Cardiac fibroblast (primary cell): ENCODE data around the gene SNAP29.

Source experiments
- DNase-seq, 2 donors: peaks; one replicate each; pipeline versions ENCODE4 v3.0.0 to v3.0.0-alpha.2; 2010; ENCODE audit warnings: low read depth in 2 of 2
- H3K4me3 ChIP-seq, 2 donors: replicated peaks in 1 of 2; 1 replicate in 1 of 2; 2 replicates in 1 of 2; pipeline ENCODE4 v1.5.1; 2011; ENCODE audit warnings: low read depth in 2 of 2, low read length in 2 of 2, mild to moderate bottlenecking in 2 of 2, moderate library complexity in 1 of 2
- TF ChIP-seq, protein P1 (sequence below): IDR thresholded peaks from one replicate; pipeline ENCODE4 v1.5.1; 2011; ENCODE audit warnings: low read depth, mild to moderate bottlenecking, low read length, inconsistent platforms

SNAP29 gene

DNA sequence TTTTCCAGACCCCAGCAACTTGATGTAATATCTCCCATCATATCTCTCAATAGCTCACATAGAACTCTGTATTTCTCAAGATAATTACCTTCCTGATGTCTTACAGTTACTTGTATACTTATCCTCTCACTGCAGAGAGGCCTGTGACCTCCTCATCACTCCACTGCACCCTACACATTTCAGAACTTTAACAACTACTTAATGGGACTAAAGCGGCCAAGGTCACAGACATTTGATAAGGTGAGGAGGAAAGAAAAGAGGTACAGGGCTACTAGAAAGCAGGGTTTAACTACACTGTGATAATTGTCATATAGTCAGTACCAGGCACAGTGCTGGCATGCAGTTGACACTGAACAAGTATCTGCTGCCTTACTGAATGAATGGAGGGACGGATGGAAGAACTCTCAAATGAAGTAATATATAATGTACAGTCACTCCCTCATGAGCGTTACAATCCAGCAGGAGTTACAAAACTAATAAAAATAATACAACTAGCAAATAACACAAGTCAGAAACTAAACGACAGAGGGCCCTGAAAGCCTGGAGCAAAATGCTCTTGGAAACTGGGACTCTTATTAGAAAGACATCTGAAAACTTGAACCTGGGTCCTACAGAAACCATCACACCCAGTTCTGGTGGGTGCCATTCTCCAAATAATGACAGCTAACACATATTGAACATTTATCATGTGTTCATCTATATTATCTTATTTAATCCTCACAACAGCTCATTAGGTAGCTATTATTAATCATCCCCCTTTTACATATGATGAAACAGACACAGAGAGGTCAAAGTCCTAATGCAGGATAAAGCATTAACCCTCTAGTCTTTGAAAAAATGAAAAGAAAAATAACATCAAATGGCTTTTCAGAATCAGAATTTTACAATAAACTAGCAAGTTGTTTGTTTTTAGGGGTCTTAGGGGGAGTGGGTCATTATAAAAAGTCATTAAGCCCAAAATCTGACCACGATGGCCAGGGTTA, 14.5 kb upstream of the SNAP29 start:
- TF ChIP-seq, protein P1, sequence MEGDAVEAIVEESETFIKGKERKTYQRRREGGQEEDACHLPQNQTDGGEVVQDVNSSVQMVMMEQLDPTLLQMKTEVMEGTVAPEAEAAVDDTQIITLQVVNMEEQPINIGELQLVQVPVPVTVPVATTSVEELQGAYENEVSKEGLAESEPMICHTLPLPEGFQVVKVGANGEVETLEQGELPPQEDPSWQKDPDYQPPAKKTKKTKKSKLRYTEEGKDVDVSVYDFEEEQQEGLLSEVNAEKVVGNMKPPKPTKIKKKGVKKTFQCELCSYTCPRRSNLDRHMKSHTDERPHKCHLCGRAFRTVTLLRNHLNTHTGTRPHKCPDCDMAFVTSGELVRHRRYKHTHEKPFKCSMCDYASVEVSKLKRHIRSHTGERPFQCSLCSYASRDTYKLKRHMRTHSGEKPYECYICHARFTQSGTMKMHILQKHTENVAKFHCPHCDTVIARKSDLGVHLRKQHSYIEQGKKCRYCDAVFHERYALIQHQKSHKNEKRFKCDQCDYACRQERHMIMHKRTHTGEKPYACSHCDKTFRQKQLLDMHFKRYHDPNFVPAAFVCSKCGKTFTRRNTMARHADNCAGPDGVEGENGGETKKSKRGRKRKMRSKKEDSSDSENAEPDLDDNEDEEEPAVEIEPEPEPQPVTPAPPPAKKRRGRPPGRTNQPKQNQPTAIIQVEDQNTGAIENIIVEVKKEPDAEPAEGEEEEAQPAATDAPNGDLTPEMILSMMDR = no peak
- DNase-seq = no peak
- H3K4me3 ChIP-seq = no peak overlapping the region

DNA sequence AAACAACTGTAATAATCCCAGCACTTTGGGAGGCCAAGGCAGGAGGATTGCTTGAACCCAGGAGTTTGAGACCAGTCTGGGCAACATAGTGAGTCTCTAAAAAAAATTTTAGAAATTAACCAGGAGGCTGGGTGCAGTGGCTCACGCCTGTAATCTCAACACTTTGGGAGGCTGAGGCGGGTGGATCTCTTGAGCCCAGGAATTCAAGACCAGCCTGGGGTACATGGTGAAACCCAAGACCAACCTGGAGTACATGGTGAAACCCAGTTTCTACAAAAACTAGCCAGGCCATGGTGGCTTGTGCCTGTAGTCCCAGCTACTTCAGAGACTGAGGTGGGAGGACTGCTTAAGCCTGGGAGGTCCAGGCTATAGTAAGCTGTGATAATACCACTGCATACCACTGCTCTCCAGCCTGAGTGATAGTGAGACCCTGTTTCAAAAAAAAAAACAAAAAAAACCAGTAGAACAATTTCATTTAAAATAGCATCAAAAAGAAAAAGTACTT, 11.4 kb upstream of the SNAP29 start:
- H3K4me3 ChIP-seq = no peak overlapping the region
- DNase-seq = no peak
- TF ChIP-seq, protein P1 = no peak

DNA sequence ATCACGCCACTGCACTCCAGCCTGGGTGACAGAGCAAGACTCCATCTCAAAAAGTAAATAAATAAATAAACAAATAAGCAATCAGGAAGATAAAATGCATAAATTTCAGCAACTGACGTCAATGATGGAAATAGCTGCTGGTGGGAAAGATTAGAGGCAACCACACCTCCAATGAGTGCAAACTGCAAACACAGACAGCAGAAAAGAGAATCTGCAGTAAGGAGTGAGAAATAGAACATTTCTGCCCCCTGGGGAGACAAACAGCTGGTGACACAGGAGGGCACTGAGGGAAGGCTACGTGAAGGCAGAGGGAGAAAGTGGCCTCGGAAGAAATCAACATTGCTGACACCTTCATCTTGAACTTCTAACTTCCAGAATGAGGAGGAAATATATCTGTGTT, 6.7 kb upstream of the SNAP29 start:
- H3K4me3 ChIP-seq = no peak overlapping the region
- TF ChIP-seq, protein P1 = no peak

DNA sequence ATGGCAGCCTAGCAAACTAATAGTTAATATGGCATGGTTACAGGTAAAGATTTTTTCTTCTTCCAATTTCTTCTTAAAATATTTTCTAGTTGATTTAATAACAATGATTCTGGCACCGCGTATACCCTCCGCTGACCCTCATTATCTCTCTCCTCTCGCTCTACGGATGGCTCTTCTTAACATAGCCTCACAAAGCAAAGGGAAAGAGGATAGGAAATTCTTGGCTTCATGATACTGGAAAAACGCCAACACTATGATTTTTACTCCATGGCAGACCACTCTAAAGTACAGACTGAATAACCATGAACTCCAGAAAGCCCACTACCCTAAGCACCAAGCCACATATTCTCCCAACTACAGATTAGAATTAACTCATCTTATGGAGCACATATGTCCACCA, 6.3 kb upstream of the SNAP29 start:
- no peak overlapping the region for H3K4me3 ChIP-seq
- TF ChIP-seq, protein P1 = no peak
- DNase-seq = peak in 1 of 2 donors; percentile 12

More for the DNA sequence above, 6.7 kb upstream of the SNAP29 start:
- peak in 1 of 2 donors; percentile 13 for DNase-seq

DNA sequence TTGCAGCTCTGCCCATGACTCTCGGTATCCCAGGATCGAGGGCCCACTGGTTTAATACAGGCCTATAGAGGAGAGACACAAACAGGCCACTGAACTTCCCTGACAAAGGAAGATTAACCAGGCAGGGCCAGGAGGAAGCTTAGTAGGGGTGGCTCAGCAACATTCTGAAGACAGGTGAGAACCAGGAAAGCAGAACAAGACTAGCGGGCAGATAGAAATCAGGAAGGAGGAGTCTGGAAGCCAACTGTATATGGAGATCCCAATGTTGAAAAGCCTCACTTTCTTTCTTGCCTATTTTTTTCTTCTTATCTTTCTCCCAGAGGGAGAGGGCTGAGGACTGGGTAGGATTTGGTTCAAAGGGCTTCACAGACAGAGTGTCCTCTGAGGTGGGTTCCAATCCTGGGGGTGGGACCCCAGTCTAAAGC, 5.6 kb upstream of the SNAP29 start:
- DNase-seq = no peak
- TF ChIP-seq, protein P1 = no peak
- no peak overlapping the region for H3K4me3 ChIP-seq

DNA sequence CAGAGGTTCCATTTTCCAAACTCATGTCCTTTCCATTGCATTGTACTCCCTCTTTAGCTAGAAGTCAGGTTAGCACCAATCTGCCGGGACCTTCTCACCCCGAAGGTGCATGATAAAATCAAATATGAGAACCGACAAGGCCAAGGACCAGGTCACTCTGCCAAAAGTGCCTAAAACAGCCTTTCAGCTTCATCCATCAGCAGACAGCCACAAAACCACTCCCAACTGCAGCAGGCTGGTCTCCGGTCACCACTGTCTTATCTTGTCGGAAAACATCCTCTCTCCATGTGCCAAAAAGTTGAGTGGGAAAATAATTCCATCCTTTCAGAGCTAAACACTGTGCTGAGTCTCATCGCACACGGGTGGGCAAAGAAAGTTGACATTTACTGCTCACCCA, 1.6 kb upstream of the SNAP29 start:
- no peak for DNase-seq
- TF ChIP-seq, protein P1 = no peak
- peak overlapping the region in 1 of 2 donors; percentile 82 for H3K4me3 ChIP-seq
